A549 (cell line): ENCODE results near the gene ASB1.

Experiments used
- CEBPB ChIP-seq, 2 experiments: fragments of >200 bp in 1 of 2; sonication (Bioruptor Twin) in 1 of 2; formaldehyde crosslinking in 1 of 2; IDR thresholded peaks; 2 replicates each; pipeline ENCODE4 v1.6.1; 2012 to 2016
- CHD2 ChIP-seq: fragments of 150-350 bp; IDR thresholded peaks from 2 replicates; pipeline ENCODE4 v1.6.1; 2014; ENCODE audit warnings: low read length; ENCODE audit not compliant: partially characterized antibody
- KDM1A ChIP-seq: fragments of 200-600 bp; sonication (generic); IDR thresholded peaks from 2 replicates; pipeline ENCODE4 v1.6.1; 2016; ENCODE audit warnings: low read depth, mild to moderate bottlenecking
- NPAS2 ChIP-seq: fragments of 250-450 bp; sonication (Bioruptor Pico); IDR thresholded peaks from 2 replicates; pipeline ENCODE4 v1.8.0; 2022; ENCODE audit warnings: mild to moderate bottlenecking, moderate library complexity, borderline replicate concordance
- POLR2A ChIP-seq: IDR thresholded peaks from 2 replicates; pipeline ENCODE4 v1.6.1; 2012; ENCODE audit warnings: mild to moderate bottlenecking, low read length
- RAD21 ChIP-seq, 2 experiments: fragments of >200 bp in 1 of 2; sonication (Bioruptor Twin) in 1 of 2; formaldehyde crosslinking in 1 of 2; IDR thresholded peaks in 1 of 2; conservative IDR thresholded peaks in 1 of 2; 2 replicates in 1 of 2; 3 replicates in 1 of 2; pipeline ENCODE4 v1.6.1; 2012 to 2018; ENCODE audit warnings: inconsistent platforms in 1 of 2
- RCOR1 ChIP-seq: fragments of 150-350 bp; IDR thresholded peaks from 2 replicates; pipeline ENCODE4 v1.6.1; 2014; ENCODE audit warnings: antibody characterized with exemption, low read length, low read depth
- REST ChIP-seq: fragments of 200-600 bp; sonication (generic); IDR thresholded peaks from 2 replicates; pipeline ENCODE4 v1.6.1; 2016; ENCODE audit warnings: antibody characterized with exemption, mild to moderate bottlenecking, moderate library complexity
- TF ChIP-seq, protein P1 (sequence below): fragments of >200 bp; sonication (Bioruptor Twin); formaldehyde crosslinking; IDR thresholded peaks from 3 replicates; pipeline ENCODE4 v1.5.1; 2016

- TF ChIP-seq RAD21 (conservative IDR thresholded peaks at IDR 0.05 in 1 of 2, IDR thresholded peaks at IDR 0.05 in 1 of 2) (no peak), KDM1A (no peak), CHD2 (no peak), RCOR1 (no peak), REST (no peak), NPAS2 (CRISPR knock-in tag) (no peak), CEBPB (IDR thresholded peaks at IDR 0.05) (no peak), POLR2A (no peak)
- TF ChIP-seq, protein P1, sequence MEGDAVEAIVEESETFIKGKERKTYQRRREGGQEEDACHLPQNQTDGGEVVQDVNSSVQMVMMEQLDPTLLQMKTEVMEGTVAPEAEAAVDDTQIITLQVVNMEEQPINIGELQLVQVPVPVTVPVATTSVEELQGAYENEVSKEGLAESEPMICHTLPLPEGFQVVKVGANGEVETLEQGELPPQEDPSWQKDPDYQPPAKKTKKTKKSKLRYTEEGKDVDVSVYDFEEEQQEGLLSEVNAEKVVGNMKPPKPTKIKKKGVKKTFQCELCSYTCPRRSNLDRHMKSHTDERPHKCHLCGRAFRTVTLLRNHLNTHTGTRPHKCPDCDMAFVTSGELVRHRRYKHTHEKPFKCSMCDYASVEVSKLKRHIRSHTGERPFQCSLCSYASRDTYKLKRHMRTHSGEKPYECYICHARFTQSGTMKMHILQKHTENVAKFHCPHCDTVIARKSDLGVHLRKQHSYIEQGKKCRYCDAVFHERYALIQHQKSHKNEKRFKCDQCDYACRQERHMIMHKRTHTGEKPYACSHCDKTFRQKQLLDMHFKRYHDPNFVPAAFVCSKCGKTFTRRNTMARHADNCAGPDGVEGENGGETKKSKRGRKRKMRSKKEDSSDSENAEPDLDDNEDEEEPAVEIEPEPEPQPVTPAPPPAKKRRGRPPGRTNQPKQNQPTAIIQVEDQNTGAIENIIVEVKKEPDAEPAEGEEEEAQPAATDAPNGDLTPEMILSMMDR = no peak
Observed at GRCh38 chr2:238461916-238462315, 35.2 kb downstream of the ASB1 start.
